Epithelial cell of prostate (primary cell): ENCODE data around the gene SLC6A6.

Experiments
- DNase-seq: peaks from one replicate; pipeline ENCODE4 v3.0.0-alpha.2; 2011; ENCODE audit warnings: low read depth, low spot score
- H3K27ac ChIP-seq: fragments of 450-650 bp; 2 replicates; pipeline ENCODE4 v1.5.1; 2017; ENCODE audit warnings: mild to moderate bottlenecking

Gene SLC6A6

DNA sequence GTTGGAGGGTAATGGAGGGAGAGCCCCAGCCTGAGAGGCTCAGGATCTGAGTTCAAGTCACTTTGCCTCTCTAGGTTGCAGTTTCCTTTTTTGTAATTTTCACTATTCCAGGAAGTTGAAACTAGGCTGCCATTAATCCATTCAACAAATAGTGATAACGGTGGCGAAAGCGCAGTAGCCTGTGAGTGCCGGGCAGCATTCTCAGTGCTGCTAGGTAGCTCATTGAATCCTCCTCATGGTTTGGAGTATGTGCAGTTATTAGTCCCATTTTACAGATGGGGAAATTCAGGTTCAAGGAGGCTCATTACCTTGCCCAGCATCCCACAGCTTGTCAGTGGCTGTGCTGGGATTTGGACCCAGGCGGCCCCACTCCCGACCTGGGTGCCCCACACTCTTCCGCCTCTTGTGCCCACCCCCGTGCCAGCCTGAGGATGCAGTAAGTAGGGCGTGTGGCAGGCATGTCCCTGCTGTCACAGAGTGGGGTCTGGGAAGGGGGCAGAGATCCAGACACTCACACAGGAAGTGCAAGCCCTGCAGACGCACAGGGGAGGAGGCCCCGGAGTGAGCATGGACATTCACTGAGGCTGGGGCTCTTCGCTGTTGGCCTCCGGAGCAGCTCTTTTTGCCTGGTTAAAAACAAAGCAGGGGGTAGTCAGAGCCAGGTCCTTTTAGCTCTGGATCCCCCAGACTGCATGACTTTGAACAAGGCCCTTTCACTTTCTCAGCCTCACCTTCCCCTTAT is 58.8 kb downstream of the SLC6A6 start:
- no peak overlapping the region for H3K27ac ChIP-seq
- DNase-seq = no peak

DNA sequence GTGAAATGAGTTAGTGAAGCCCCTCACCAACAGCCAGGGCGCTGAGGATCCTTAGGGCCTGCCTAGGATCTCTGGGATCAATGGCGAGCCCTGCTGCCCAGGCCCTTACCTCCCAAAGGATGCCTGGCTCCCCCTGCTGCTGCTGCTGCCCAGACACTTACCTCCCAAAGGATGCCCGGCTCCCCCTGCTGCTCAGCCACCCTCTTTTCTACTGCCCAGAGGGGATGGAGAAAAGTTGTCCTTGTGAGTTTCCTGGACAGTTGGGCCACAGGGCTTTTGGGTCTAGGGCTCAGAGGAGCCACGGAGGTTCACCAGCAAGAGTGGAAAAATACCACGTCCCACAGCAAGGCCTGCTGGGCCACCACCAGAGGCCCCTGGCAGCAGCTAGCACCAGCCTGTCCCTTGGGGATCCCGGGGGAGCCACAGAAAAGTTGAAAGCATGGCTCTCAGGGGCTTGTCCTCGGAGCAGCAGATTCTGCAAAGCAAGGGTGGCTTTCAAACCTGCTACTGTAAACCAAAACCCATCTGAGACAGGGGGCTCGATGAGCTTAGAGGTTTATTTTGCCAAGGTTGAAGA is 59.4 kb downstream of the SLC6A6 start:
- no peak overlapping the region for H3K27ac ChIP-seq
- no peak for DNase-seq

DNA sequence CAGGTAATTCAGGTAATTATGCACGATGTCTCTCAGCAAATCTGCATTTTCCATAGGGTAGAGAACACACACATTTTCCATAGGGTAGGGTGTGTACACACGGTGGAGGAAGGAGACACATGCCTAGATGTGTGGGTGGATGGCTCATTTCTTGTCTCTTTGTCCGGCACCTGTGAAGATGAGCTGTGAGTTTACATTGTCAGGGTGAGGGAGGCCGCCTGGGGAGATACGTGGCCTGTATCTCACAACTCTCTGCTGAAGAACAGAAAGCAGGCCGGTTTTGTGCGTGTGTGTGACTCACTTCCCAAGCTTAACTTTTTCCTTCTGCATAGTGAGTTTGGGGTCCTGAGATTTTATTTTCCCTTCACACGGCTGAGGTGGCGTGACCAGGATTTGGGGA is 60.3 kb downstream of the SLC6A6 start:
- H3K27ac ChIP-seq = no peak overlapping the region
- DNase-seq = no peak

DNA sequence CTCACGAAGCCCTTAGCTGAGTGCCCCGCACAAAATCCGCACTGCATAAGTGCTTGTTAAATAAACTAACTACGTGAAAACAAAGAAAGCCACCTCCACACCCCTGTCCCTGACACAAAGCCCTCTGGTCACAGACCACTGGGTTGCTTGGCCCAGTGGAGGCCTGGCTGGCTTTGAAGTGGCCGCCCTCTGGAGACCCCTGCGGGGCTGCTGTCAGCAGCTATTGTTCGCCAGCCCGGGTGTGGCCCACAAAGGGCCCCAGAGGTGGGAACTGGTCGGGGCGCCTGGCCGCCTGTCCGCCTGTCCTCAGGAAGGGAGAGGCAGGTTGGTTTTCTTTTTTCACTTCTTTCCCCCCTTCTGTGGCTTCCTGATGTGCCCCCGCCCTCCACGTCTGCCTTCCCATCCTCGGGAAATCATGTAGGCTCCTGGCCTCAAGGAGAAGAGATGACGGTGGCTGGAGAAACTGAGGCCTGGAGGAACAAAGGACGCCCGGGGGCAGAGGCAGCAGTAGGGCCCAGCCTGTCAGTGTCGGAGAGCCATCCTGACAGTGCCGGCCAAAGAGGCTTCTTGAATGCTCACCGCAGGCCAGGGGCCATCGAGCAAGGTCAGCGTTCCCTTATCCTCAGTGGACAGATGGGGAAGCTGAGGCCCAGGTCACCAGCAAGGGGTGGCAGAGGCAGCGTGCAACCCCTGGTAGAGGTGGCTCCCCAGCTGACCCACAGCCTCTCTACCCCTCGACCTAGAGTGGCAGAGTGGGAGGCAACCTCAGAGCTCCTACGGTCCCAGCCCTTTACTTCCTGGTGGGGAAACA is 61.1 kb downstream of the SLC6A6 start:
- no peak overlapping the region for H3K27ac ChIP-seq
- DNase-seq = no peak

DNA sequence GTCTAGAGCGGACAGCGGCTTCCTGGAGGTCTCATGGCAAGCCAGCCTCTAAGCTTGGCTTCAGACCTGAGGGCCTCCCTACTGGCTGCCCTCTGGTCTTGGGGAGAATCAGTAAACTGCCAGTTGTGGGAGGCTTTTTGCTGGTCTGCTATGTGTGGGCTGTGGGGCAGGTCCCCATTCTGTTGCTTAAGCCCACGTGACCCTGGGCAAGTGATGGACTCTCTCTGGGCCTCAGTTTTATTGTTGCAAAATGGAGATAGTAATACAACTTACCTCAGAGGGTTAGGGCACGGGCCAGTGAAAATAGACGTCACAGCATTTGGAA is 61.7 kb downstream of the SLC6A6 start:
- no peak overlapping the region for H3K27ac ChIP-seq
- DNase-seq = no peak

DNA sequence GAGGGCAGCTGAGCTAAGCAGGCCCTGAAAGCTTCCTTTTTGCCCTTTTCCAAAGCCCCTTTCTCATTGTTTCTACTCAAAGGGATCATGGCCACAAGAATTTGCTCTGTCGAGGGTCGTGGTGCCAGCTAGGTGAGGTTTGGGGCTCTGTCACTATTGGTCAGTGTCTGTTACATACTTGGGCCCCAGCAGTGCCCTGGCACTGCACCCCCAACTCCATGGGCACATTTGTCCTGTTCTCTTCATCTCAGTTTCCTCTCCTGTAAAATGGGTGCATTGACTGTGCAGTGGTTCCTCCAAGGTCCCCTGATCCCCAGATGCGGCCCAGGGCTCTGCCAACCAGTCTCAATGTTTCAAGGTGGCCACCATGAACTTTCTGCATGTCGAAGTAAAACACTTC is 62.1 kb downstream of the SLC6A6 start:
- no peak overlapping the region for H3K27ac ChIP-seq
- DNase-seq = no peak

DNA sequence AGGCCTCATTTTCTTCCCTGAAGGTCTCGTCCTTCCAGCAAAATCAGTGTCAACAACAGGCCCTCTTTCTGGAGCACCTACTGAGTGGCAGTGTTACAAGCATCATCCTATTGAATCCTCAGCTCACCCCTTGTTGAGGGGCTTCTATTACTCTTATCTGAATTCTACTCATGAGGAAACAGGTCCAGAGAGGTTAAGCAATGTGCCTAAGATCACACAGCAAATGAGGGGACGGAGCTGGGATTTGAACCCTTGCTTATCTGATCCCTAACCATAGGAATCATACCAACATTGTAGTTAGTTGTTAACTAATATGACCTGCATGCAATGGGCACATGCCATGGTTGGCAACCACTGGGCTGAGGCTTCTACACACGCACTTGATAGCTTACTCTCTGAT is 63.0 kb downstream of the SLC6A6 start:
- no peak for DNase-seq
- H3K27ac ChIP-seq = no peak overlapping the region

DNA sequence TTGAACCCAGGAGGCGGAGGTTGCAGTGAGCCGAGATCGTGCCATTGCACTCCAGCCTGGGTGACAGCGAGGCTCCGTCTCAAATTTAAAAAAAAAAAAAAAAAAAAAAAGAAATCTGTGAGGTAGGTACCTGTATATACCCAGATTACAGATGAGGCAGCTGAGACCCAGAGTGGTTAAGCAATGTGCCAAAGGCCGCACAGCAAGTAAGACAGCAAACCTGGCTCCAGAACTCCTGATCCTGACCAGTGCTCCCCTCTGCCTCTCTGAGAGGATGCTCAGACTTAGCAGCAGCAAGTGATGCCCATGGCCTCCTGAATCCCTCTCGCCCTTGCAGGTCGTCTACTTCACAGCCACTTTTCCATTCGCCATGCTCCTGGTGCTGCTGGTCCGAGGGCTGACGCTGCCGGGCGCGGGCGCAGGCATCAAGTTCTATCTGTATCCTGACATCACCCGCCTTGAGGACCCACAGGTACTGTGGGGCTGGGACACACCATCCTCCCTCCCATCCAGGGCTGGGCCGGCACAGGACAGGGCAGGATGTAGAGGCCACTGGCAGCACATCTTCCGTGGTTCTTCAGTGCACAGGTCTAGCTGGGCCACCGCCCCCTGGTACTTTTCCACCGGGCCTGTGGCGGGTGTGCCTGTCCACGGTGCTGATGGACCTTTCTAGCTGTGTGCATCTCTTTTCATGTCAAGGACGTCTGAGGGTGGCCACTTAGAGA is 63.9 kb downstream of the SLC6A6 start:
- DNase-seq = no peak
- H3K27ac ChIP-seq = no peak overlapping the region

DNA sequence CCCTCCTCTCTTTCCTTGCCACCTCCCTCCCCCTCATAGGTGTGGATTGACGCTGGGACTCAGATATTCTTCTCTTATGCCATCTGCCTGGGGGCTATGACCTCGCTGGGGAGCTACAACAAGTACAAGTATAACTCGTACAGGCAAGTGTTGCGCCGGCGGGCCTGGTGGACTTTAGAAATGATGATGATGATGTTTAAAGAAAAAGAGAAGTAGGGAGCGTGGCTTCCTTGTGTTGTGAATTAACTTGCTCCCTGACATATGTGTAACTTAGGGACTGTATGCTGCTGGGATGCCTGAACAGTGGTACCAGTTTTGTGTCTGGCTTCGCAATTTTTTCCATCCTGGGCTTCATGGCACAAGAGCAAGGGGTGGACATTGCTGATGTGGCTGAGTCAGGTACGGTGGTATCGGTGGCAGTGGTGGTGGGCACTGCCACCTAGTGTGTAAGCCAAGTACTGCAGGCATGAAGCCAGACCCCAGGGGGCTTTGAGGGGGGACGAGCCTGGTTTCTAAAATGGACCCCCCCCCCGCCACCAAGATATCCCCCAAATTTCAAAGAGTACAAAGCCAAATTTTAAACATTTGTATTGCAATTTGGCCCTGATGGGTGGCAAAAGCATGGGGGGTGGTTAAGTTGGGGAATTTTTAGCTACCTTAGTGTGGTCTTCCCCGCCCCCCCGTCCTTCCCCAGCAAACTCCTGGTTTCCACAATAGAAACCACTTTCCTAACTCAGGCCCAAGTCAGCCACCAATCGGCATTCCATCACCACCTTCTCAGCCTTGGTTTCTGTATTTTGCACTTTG is 65.6 kb downstream of the SLC6A6 start:
- no peak overlapping the region for H3K27ac ChIP-seq
- DNase-seq = no peak

DNA sequence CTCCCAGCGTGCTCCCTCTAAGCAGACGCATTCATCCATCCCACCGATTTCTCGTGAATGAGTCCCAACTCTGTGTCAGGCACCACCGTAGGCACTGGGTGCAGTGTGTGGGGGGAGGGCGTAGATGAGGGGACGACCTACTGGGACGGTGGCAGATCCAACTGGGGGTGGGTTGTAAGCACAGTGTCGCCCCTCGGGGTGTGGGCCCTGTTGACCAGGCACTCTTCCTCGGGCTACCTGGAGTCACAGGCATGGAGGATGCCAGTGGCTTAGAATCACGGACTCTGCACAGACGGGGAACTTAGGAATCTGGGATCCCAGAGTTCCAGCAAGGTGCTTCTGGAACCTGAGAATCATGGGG is 66.2 kb downstream of the SLC6A6 start:
- no peak for DNase-seq
- no peak overlapping the region for H3K27ac ChIP-seq

DNA sequence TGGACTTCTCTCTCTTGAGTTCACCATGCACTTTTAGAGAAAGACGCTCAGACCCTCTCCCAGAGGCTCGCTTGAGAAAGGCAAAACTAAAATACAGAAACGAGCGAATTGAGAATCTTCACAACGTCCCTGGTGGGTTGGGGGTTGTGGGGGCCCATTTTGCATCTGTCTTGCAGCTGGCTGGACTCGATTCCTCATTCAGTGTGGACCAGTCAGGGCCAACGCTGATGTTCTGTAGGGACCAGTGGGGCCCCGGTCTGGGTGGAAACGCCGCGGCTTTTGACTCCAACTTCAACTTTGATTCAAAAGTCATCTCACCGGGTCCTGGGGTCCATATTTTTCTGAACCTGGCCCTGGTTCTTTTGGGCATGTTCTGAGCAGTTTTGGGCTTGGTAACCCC is 68.1 kb downstream of the SLC6A6 start:
- DNase-seq = no peak
- H3K27ac ChIP-seq = no peak overlapping the region

DNA sequence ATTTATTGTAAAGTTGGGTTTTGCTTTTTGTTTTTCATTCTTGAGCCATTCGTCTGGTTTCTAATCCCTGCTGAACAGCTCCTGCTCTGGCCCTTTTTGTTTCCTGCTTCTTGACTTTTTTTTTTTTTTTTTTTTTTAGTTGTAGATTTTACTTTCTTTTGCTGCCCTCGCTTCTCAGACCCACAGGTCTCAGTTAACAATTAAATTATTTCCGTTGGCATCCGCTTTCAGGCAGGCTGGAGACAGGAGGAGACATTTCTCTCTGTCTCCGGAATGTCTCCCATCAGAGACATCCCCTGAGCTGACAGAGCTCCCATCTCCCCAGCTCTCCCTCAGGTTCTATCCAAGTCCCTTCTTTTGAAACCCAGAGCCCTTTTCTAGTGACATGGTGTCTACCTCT is 68.6 kb downstream of the SLC6A6 start:
- no peak overlapping the region for H3K27ac ChIP-seq
- no peak for DNase-seq

DNA sequence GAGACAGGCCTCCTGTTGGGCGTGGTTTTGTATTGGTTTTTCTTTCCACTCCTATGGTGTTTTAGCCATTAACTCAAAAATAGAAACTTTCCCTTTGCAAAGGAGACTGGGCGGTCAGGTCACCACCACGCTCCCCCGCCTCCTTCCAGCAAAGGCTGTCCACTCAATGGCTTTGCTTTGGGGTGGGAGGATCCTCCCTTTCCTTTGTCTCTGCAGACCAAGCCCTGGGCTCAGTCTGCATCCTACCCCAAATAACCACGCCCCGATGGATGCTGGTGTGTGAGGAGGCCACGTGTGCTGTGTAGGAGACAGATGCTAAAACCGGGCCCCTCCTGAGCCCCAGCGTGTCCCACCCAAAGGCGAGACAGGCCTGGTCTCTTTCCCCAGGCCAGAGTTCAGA is 69.3 kb downstream of the SLC6A6 start:
- no peak overlapping the region for H3K27ac ChIP-seq
- DNase-seq = no peak

DNA sequence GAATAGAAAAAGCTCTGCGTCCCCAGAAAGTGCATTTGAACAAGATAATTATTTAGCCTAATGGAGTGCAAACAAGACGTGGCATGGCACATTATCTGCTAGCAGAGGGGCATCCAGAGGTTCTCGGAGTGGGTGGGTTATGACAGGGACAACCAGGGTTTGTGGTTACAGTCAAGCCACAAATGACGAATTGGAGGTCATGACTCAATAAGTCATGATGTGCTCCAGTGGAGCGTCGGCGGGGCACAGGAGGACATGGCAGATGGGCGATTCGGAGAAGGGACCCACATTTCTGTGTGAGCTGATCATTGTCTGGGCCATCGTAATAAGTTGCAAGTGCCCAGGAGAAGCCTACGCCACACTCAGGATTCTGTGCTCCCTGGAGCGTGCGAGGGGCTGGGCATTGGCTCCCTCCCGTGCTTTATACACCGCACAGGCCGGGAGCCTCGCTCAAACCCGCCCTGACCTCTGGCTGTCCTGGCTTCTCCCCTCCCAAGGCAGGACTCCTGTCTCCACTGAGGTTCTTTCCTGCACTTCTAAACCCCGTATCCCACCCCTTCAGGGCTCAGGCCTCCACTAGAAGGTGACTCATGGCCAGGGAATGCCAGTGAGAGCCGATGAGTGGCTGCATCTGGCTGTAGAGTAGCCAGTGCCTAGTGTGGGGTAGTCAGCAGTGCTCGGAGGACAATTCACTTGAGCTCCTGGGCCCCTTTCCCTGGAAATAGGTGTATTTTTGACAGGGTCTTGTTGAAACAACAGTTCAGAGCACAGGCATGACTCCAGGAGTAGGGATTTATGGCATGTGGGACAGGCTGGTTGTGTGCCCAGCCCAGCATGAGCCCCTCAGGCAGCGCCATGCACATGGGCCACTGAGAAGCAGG is 70.3 kb downstream of the SLC6A6 start:
- no peak overlapping the region for H3K27ac ChIP-seq
- no peak for DNase-seq

DNA sequence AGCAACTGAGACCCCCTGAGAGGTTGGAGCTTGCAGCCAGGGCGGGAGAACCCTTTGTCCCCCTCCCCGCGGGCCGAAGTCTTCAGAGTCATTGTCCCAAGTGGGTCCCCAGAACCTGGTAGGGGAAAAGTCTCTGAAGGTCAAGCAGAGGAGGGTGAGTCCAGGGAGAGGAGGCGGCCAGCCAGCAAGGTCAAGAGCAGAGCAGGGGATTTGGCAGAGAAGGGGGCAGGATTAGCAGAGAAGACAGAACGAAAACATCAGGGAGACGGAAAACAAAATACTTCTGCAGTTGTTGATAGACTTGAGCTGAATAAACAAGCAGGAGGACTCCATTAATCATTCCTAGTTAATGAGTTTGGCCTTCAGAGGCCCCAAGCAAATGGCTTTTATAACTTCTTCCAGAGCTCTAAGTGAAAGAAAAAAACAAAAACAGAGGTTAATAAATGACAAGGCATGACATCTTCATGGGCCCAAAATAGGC is 71.0 kb downstream of the SLC6A6 start:
- no peak overlapping the region for H3K27ac ChIP-seq
- no peak for DNase-seq

DNA sequence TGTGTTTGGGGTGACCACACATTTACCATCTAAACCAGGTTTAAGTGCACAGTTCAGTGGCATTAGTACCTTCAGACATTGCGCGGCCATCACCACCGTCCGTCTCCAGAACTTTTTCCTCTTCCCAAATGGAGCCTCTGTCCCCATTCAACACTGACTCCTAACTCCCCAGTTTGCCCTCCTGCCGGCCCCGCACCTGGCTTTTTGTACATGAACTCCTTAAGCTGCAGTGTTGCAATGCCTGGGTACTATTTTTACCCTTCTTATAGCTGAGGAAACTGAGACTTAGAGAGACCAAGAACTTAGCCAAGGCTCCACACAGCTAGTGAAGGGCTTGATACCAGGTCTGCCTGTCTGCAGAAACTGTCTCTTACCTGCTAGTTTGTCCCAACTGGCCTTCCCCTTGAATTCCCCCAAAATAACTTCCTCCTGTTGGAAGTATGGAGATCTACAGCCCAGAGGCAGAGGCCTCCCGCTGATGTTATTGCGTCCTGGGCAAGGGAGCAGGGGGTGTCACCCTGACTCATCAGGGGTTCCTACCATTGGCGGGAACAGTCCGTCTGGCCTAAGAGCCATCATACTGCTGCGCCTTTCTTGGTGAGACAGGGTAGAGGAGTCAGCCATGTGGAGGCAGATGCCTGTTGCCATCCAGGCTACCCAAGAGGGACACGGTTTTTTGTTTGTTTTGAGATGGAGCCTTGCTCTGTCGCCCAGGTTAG is 72.1 kb downstream of the SLC6A6 start:
- no peak for DNase-seq
- H3K27ac ChIP-seq = no peak overlapping the region

DNA sequence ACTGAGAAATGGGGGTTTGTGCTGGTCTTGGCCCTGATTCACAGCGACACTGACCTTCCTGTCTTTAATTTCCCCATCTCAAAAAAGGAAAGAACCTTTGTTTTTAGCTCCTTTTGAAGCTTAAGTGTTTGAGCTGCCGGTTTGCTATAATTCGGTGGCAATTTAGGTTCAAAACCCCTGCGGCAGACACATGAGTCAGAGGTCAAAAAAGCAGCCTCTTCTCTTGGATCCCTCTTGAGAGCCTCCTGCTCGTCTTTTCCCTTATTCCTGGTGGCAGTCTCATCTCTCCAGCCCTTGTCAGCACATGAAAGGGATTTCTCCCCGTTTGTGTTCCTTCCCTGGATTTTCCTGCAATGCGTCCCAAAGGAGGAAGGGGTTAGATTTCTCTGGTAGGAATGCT is 73.2 kb downstream of the SLC6A6 start:
- no peak for DNase-seq

DNA sequence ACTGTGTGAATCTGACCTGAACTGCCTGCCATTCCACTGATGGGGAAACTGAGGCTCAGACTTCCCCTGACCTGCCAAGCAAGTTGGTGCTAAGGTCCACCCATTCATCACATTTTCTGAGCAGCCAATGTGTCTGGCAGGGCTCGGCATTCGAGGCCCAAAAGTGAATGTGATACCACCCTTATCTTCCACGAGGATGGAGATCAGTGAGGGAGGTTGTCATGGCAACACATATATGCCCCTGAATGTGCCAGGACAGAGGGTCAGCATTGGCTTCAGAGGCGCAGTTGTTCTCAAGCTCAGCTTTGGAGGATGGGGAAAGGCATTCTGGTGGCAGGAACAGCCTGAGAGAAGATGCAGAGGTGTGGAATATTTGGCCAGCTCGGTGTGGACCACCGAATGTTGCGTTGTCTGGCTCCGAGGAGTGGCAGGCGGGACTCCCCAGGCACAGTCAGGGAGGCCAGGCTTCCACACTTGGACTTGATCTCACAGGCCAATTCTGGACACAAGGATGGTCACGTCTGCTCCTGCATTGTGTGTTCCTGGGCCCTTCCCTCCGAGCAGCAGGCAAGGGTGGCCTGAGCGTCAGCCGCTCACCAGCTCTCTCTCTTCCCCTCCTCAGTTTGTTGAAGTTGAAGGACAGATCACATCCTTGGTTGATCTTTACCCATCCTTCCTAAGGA is 74.3 kb downstream of the SLC6A6 start:
- no peak for DNase-seq
- no peak overlapping the region for H3K27ac ChIP-seq

More for the DNA sequence above, 73.2 kb downstream of the SLC6A6 start:
- no peak overlapping the region for H3K27ac ChIP-seq
